ENCODE results near the gene MGST3.
"Not testable (repeated sequence)": the region's sequence is repeated elsewhere in the genome, so short reads cannot be mapped to it uniquely, and the experiment has no call there.

Gene MGST3

GRCh38 chr1:165696625-165697100 is 65.6 kb downstream of the MGST3 start:
- Histone ChIP-seq H3K4me1 (no peaks in the 10 kb centered on the region), H3K36me3 (no peaks in the 10 kb centered on the region), H3K4me3 (ENCODE audit: low read depth, low read length) (no peak overlapping the region), H3K9me3 (no peaks in the 10 kb centered on the region), H3K27me3 (no peaks in the 10 kb centered on the region)
- no peak for DNase-seq
- no peak for TF ChIP-seq CTCF (IDR thresholded peaks at IDR 0.05; ENCODE audit: low read depth, low read length)

DNA sequence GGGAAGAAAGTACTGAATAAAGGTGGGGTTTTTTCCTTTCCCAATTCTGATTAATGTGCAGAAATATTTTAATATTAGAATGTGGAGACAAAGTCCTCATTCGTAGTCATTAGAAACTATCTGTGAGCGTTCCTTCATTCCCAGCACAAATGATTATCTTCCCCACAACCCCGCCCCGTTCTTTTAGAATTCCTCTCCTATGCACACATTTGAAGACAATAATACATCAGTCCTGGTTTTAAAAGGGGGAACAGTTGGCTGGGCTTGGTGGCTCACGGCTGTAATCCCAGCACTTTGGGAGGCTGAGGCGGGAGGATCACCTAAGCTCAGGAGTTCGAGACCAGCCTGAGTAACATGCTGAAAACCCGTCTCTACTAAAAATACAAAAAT is 66.5 kb downstream of the MGST3 start:
- Histone ChIP-seq H3K4me3 (ENCODE audit: low read depth, low read length) (peak overlapping the region; percentile 95), H3K36me3 (no peaks in the 10 kb centered on the region), H3K4me1 (no peaks in the 10 kb centered on the region), H3K9me3 (no peaks in the 10 kb centered on the region), H3K27me3 (no peaks in the 10 kb centered on the region)
- no peak for DNase-seq
- no peak for TF ChIP-seq CTCF (IDR thresholded peaks at IDR 0.05; ENCODE audit: low read depth, low read length)

GRCh38 chr1:165697881-165698760 is 67.1 kb downstream of the MGST3 start, which contains the start of gene ALDH9A1:
ALDH9A1 (minus strand) TSS chr1:165698562; CDS start chr1:165698558, 4 bp downstream.
- Histone ChIP-seq H3K4me3 (ENCODE audit: low read depth, low read length) (peak within 1 kb of the TSS; percentile 95), H3K9me3 (no peaks in the 10 kb centered on the region), H3K36me3 (no peaks in the 10 kb centered on the region), H3K27me3 (no peaks in the 10 kb centered on the region), H3K4me1 (no peaks in the 10 kb centered on the region)
- TF ChIP-seq CTCF (IDR thresholded peaks at IDR 0.05; ENCODE audit: low read depth, low read length) = peak; percentile 49
- peak; percentile 89 for DNase-seq

GRCh38 chr1:165698761-165699052 is 67.7 kb downstream of the MGST3 start:
- no peaks in the 10 kb centered on the region for H3K36me3 ChIP-seq
- H3K4me1 ChIP-seq = no peaks in the 10 kb centered on the region
- no peak for TF ChIP-seq CTCF (IDR thresholded peaks at IDR 0.05; ENCODE audit: low read depth, low read length)
- no peak for DNase-seq
- no peaks in the 10 kb centered on the region for H3K9me3 ChIP-seq
- no peaks in the 10 kb centered on the region for H3K27me3 ChIP-seq
- H3K4me3 ChIP-seq (ENCODE audit: low read depth, low read length) = peak overlapping the region; percentile 95

- Histone ChIP-seq H3K36me3 (no peaks in the 10 kb centered on the region), H3K4me3 (ENCODE audit: low read depth, low read length) (no peak overlapping the region), H3K4me1 (no peaks in the 10 kb centered on the region), H3K9me3 (no peaks in the 10 kb centered on the region), H3K27me3 (no peaks in the 10 kb centered on the region)
- no peak for DNase-seq
- TF ChIP-seq CTCF (IDR thresholded peaks at IDR 0.05; ENCODE audit: low read depth, low read length) = no peak
Observed at GRCh38 chr1:165699577-165699976, 68.5 kb downstream of the MGST3 start.

GRCh38 chr1:165701922-165702321 is 70.9 kb downstream of the MGST3 start:
- H3K27me3 ChIP-seq; DNase-seq; H3K4me3 ChIP-seq (ENCODE audit: low read depth, low read length): not testable (repeated sequence)

More at GRCh38 chr1:165701922-165702321, 70.9 kb downstream of the MGST3 start:
- H3K36me3 ChIP-seq, H3K9me3 ChIP-seq, H3K4me1 ChIP-seq: not testable (repeated sequence)
